GM21576 (cell line): ENCODE data around the gene TYW1B.
"Not testable (repeated sequence)": the region's sequence is repeated elsewhere in the genome, so short reads cannot be mapped to it uniquely, and the experiment has no call there.

ENCODE experiments used
- ATAC-seq: cut with Tn5 transposase; IDR thresholded peaks from one replicate; pipeline ENCODE4 v1.9.1; 2021; ENCODE audit warnings: mild to moderate bottlenecking, moderate library complexity; ENCODE audit not compliant: unreplicated experiment

The TYW1B gene

DNA sequence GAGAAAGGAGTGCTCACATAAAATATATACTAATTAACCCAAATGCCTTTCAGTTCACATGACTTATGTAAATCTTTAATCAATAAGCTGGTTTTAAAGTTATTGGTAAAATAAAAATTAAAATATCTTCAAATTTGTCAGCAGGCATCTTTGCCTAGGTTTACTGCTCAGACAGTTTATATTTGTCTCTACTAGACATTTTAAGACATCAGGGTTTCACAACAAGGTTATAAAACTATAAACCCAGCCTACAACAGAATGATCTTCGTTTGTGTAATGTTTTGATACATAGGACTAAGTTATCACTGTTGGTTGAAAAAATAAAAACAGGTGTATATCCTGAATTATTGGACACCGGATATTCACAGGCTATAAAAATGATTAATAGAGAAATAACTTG is 67.4 kb downstream of the TYW1B start:
- ATAC-seq = no peak

DNA sequence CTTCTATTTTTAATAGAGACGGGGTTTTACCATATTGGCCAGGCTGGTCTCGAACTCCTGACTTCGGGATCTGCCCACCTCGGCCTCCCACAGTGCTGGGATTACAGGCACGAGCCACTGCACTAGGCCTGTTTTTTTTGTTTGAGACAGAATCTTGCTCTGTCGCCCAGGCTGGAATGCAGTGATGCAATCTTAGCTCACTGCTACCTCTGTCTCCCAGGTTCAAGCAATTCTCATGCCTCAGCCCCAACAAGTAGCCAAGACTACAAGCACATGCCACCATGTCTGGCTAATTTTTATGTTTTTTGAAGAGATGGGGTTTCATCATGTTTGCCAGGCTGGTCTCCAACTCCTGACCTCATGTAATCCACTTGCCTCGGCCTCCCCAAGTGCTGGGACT is 73.7 kb downstream of the TYW1B start:
- no peak for ATAC-seq

DNA sequence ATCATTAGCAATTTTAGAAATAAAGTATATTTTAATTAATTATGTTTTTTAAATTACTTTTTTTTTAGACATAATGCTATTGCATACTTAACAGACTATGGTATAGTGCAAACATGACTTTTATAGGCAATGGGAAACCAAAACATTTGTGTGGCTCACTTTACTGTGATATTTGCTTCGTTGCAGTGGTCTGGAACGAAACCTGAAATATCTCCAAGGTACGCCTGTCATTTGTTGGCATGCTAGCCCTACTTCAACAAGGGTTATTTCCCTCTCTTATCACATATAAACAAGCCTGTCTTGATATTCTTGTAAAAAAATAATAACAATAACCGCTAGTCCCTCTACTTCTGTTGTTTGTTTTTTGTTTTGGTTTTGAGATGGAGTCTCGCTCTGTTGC is 74.2 kb downstream of the TYW1B start:
- no peak for ATAC-seq

DNA sequence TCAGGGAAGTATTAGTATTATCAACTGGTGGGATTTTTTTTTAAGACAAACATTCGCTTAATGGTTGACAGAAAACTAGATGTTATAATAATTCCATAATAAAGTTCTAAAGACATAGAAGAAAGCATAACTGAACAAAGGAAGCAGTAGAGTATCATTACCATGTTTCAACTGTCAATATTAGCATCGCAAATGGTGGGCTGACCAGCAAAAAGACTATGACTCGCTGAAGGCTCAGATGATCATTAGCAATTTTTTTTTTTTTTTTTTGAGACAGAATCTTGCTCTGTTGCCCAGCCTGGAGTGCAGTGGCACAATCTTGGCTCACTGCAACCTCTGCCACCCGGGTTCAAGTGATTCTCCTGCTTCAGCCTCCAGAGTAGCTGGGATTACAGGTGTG is 74.8 kb downstream of the TYW1B start:
- ATAC-seq = not testable (repeated sequence)

DNA sequence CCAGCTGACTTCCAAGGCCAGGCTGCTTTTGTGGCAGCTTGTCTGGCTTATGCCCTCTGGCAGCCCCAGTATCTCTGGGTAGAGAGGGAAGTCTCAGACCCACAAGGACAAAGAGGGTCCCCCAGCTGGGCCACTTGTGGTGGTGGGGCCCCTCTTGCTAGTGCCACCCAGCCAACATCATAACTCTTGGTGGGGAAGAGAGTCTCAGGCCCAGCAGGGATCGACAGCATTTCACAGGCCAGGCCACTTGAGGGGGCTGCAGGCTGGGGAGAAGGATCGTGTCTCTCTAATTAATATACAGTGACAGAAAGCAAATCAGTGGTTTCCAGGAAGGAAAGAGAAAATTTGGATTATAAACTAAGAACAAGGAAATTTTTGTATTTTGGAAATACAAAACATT is 76.0 kb downstream of the TYW1B start:
- no peak for ATAC-seq

DNA sequence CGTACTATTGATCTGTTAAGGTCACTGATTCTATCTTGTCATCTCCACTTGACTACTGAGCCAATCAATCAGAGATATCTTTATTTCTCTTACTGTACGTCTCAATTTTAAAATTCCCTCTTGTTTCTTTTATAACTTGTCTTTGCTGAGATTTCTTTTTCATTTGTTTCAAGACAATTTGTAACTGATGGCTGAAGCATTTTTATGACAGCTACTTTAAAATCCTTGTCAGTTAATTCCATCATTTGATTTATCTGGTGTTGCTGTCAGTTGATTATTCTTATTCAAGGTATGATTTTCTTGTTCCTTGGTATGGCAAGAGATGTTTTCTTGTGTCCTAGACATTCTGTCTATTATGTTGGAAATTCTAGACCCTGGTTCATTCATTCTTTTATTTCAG is 76.6 kb downstream of the TYW1B start:
- no peak for ATAC-seq

DNA sequence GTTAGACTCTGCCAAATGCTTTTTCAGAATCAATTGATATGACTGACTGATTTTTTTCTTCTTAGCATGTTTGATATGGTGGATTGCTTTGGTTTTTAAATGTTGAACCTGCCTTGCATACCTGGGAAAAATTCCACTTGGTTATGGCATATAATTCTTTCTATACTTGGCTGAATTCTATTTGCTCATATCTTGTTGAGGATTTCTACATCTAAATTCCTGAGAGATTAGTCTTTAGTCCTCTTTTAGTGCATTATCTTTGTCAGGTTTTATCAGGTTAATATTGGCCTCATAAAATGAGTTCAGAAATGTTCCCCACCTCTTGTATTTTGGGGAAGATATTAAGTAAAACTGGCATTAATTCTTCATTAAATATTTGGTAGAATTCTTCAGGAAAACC is 79.4 kb downstream of the TYW1B start:
- ATAC-seq = not testable (repeated sequence)

DNA sequence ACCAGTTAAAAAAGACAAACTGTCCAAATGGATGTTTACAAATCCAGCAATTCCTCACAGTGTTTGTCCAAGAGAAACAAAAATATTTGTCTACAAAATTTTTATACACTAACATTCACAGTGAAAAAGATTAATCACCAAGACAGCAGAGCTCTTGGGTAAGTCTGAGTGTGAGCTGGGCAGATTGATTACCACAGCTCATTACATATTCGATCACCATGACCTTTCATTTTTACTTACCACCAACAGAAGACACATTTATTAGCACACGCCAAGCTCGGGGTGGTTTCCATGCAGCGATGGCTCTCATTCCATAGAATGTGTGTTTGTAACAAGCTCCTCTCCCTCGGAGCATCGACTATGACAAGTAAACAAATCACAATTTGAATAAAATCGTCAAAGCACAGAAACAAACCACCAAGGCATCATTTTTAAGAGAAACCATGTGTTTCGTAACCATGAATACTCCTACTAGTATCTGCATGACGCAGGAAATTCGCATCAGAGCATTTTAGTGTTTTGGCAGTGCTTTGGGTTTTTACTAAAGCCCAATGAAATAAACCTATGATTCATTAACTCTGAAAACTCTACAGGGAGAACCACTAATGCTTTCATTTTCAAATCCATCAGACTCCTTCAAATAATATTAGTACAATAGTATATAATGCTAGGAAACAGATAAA is 83.6 kb downstream of the TYW1B start:
- not testable (repeated sequence) for ATAC-seq

DNA sequence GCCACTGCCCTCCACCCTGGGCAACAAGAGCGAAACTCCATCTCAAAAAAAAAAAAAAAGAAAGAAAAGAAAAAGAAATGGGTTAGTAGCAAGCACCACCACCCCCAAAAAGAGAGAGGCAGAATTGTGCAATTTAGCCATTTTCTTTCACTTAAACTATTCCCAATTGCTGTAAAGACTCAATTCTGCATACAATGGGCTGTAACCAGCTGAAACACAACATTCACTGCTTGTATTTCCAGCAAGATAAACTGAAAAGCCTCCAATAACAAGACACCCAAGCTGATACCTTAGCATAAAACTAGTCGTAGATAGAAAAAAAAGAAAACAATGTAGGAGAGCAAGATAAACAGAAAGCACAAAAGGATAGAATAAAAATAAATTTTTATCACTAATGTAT is 84.2 kb downstream of the TYW1B start:
- ATAC-seq = not testable (repeated sequence)

DNA sequence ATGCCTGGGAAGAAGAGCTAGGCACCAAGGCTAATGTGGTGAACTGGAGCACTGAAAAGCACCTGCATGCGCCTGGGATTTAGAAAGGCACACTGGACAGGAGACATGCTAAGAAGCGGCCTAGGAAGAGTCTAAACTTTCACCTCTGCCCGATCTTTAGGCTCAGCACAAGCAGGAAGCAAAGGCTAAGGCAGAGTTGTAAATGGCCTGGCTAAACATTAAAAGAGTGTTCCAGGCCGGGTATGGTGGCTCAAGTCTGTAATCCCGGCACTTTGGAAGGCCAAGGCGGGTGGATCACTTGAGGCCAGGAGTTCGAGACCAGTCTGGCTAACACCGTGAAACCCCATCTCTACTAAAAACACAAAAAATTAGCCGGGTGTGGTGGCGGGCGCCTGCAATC is 88.3 kb downstream of the TYW1B start:
- not testable (repeated sequence) for ATAC-seq

DNA sequence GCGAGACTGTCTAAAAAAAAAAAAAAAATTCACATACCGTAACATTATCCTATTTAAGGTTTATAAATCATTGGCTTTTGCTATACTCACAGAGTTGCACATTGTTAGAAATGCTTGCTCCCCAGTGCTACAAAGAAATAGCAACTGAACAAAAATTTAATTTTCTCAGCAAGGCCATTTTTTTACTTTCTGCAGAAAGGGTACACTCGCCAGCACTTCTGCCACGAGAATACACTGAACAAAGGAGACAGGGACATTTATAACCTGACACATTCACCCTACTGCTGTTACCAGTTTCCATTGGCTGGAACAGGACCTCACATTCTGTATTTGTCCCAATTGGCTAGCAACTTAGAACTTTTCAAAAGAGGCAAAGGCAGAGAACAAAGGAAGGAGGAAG is 92.1 kb downstream of the TYW1B start:
- ATAC-seq = not testable (repeated sequence)

DNA sequence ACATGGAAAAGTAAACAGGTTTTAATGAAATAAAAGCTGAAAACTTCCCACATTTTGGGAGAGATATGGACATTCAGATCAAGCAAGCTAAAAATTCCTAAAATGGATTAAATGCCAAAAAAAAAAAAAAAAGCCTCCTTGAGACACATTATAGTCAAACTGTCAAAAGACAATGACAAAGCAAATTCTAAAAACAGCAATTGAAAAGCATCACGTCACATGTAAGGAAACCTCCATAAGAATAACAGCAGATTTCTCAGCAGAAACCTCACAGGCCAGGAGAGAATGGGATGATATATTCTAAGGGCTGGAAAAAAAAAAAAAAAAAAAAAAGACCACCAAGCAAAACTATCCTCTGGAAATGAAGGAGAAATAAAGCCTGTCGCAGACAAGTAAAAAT is 97.2 kb downstream of the TYW1B start:
- not testable (repeated sequence) for ATAC-seq

DNA sequence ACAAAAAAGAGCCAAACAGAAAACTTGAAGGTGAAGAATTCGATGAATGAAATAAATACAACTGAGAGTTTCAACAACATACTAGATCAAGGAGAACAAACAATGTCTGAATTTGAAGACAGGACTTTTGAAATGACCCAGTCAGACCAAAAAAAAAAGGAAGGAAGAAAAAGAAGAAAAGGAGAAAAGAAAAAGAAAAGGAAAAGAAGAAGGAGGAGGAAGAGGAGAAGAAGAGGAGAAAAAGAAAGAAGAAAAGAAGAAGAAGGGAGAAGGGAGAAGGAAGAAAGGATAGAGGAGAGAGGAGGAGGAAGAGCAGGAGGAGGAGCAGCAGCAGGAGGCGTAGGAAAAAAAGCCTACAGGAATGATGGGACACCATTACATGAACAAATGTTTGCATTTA is 97.6 kb downstream of the TYW1B start:
- ATAC-seq = not testable (repeated sequence)

DNA sequence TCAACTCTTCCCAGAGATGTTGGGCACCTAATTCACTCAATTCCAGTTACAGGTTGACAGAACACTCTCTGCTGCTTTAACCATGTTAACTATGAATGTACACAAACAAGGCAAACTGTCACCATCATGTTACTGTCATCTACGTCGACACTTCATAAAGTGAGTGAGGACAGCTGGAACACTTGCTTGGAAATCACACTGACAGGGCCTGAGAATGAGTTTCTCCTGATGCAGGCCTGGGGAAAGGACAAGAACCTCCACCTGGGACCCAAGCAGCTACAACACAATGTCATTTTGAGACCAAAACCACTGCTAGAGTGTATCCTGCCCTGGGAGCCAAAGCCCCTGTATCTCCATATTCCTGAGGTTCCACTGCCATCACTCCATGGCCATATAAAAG is 98.9 kb downstream of the TYW1B start:
- not testable (repeated sequence) for ATAC-seq

DNA sequence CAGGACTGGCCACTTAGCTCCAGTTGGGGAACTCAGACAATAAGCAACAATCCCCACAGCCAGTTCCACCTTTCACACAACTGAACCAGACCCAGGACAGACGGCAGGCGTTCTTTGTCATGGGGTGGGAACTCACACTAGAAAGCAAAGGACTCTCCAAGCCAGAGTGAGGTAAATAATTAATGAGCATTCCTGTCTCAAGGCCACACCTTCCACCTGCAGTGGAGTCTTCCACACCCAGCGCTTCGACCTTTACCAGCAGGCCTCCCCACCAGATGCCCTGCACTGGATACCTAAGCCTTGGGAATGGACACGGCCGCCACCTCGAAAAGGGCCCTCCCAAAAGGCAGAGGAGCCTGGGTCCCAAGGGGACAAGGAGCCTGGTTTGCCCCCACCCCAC is 105.3 kb downstream of the TYW1B start:
- ATAC-seq = not testable (repeated sequence)

DNA sequence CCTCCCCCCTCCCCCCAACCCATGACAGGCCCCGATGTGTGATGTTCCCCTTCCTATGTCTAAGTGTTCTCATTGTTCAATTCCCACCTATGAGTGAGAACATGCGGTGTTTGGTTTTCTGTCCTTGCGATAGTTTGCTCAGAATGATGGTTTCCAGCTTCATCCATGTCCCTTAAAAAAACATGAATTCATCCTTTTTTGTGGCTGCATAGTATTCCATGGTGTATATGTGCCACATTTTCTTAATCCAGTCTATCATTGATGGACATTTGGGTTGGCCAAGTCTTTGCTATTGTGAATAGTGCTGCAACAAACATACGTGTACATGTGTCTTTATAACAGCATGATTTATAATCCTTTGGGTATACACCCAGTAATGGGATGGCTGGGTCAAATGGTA is 107.1 kb downstream of the TYW1B start:
- not testable (repeated sequence) for ATAC-seq

DNA sequence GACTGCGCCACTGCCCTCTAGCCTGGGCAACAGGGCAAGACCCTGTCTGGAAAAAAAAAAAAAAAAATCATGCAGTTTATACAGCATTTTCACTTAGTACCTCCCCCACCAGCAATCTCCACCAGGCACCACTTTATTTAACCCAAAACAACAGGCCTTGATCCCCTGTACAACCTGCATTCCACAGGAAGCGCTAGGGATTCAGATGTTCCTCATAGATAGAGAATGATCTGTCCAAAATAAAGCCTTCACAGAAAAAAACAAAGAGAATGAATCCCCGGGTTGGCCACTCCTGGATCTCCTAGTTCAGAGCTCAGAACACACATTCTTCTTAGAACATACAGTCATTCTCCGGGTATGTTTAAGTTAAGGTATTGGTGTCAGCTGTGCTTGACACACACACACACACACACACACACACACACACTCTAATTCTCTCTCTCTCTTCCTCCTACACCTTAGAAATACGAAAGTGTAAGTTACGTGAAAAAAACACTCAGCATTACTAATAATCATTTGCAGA is 110.7 kb downstream of the TYW1B start:
- not testable (repeated sequence) for ATAC-seq

DNA sequence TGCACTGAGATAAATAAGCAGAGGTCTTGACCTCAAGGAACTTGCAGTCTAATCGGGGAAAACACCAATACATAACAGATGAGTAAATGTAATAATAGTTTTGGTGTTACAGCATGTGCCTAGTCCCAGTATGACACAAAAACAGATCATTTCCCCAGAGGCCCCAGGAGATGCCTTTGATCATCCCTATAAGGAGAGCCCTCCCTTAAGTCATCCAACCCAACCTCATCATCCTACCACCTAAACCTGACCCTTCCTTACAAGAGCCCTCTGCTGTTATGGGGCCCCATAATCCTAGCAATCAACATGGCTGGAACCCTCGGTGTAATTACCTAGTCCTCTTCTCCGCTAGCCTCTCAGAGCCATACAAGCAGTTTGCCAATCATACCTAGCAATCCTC is 116.1 kb downstream of the TYW1B start:
- not testable (repeated sequence) for ATAC-seq

DNA sequence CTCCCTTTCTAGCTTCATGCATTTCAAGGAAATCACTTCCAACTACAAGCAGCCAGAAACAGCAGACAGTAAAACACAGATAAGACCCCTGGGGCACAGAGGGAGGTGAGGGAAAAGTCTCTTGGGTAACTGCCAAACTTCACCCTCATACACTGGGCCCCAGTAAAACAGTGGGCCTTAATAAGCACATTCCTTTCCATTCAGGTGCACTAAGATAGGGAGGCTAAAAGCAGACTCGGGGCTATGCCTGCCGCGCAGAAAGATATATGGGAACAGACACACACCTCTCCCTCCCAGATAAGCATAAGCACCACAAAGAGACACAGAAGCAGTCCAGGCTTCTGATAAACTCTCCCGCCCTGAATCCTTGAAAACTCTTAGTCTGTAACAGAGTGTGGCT is 117.0 kb downstream of the TYW1B start:
- no peak for ATAC-seq

DNA sequence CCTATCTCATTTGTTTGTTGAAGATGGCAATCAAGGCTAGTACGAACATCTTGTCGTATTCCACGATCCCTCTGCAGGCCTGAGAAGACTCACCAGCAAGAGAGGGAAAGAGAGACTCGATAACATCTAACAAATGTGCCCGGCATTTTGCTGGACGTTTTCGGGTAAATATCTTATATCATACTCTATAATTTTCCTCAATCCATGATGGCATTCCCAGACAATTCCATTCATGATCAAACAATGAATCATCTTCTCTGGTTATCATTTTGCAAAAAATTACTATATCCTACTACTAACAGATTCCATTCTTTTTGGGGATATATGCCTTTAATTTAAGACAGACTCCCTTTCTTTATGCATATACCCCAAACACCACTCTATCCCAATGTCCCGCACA is 118.1 kb downstream of the TYW1B start:
- no peak for ATAC-seq

DNA sequence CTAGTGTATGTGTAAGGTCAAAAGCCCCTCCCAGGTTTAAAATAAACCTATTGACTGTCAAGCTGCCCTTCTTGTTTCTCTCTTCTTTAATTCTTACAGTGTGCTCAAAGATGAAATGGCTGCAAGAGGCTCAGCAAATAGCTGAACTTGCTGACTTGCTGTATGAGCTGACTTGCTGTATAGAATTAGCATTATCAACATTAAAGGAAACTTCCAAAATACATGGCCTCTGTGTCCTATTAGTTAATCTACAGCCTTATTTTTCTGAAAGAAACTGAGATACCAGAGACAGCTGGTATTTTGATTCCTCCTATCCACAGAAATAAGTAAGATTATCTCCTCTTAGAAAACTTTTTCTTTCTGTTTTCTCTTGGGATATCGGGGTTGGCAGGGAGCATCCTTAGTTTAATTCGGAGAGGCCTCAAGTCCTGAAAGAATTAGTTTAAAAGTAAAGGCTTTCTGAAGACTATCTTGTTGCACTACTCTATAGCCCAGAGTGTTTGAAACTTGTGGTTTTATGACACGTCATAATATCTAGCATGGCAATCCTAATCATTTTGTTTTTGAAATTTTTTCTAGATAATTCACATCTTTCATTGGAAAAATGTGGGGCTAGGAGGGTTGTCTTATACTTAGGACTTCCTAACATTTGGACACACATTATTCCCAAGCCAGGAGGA is 119.5 kb downstream of the TYW1B start:
- not testable (repeated sequence) for ATAC-seq

DNA sequence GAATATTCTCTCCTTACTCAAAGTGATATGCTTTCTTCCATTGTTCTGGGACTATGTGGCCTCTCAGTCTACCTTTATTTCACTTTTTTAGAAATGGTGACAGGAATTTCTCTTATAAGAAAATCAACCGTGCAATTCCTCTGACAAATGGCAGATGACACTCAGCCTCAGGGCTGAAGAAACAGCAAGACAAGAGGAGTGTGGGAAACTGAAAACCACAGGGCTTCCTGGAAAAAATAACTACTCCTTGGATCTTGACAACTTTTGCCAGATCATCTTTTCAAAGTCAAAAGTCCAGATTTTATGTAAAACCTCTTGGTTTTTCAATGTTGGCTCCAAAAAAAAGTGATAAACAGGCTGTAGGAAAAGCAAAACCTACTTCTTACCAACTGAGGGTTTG is 121.5 kb downstream of the TYW1B start:
- no peak for ATAC-seq
